ENCODE results near the gene LRP6. TPM values are rescaled to one million over a fixed set of nuclear protein-coding genes. Genes with fewer than 3 reads are reported as not detected.

Gene LRP6
- total and polyA plus RNA-seq, 2 experiments from 2014 or later, result 29.1 to 73.8 TPM

DNA sequence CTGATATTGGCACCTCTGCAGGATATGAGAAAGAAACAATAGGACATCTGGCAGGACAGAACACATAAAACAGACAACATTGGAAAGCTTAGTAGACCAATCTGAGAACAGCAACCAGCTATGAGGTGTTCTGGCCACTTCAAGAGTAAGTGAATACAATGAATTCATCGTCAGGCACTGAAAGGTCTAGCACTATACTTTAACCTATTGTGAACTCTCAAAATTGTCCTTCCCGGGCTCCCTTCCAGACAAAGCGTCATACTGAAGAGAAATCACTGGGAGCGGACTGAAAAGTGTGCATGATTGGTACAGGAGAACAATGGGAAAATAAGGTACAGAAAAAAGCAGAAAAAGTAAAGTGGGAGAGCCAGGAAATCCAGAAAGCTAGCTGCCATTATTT, 75.8 kb downstream of the LRP6 start:
- H3K4me1 ChIP-seq (ENCODE audit: insufficient read depth), result no peaks in the 10 kb centered on the region
- no peak for ATAC-seq
- DNase-seq (ENCODE audit: low spot score), result no peak
- H2AFZ ChIP-seq, result no peak overlapping the region
- H3K27ac ChIP-seq (ENCODE audit: low read depth), result no peak overlapping the region
- no peaks in the 10 kb centered on the region for H3K36me3 ChIP-seq (ENCODE audit: insufficient read depth)
- H3K79me2 ChIP-seq (replicated peaks; ENCODE audit: insufficient read depth), result peaks cover 93% of the 10 kb centered on the region
- TF ChIP-seq, protein P1, sequence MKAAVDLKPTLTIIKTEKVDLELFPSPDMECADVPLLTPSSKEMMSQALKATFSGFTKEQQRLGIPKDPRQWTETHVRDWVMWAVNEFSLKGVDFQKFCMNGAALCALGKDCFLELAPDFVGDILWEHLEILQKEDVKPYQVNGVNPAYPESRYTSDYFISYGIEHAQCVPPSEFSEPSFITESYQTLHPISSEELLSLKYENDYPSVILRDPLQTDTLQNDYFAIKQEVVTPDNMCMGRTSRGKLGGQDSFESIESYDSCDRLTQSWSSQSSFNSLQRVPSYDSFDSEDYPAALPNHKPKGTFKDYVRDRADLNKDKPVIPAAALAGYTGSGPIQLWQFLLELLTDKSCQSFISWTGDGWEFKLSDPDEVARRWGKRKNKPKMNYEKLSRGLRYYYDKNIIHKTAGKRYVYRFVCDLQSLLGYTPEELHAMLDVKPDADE (IDR thresholded peaks at IDR 0.05), result no peak
- TF ChIP-seq ZNF114 (CRISPR knock-in tag; IDR thresholded peaks at IDR 0.05) (no peak), ZNF331 (CRISPR knock-in tag; IDR thresholded peaks at IDR 0.05; ENCODE audit: low read depth) (no peak), POLR2AphosphoS5 (IDR thresholded peaks at IDR 0.05; ENCODE audit: low read depth) (no peak), EZH2 (IDR thresholded peaks at IDR 0.05; ENCODE audit: low read depth, unreplicated experiment) (no peak), CREB1 (CRISPR knock-in tag; IDR thresholded peaks at IDR 0.05; ENCODE audit: low read depth) (no peak), EZH2phosphoT487 (IDR thresholded peaks at IDR 0.05; ENCODE audit: unreplicated experiment) (no peak), NANOG (IDR thresholded peaks at IDR 0.05; ENCODE audit: borderline replicate concordance) (no peak), JUNB (IDR thresholded peaks at IDR 0.05; ENCODE audit: unreplicated experiment) (no peak), STAT1 (IDR thresholded peaks at IDR 0.05; ENCODE audit: unreplicated experiment) (no peak), CTCF (conservative IDR thresholded peaks at IDR 0.05; ENCODE audit: low read depth in 2 of 2) (no peak)
- TF ChIP-seq, protein P2, sequence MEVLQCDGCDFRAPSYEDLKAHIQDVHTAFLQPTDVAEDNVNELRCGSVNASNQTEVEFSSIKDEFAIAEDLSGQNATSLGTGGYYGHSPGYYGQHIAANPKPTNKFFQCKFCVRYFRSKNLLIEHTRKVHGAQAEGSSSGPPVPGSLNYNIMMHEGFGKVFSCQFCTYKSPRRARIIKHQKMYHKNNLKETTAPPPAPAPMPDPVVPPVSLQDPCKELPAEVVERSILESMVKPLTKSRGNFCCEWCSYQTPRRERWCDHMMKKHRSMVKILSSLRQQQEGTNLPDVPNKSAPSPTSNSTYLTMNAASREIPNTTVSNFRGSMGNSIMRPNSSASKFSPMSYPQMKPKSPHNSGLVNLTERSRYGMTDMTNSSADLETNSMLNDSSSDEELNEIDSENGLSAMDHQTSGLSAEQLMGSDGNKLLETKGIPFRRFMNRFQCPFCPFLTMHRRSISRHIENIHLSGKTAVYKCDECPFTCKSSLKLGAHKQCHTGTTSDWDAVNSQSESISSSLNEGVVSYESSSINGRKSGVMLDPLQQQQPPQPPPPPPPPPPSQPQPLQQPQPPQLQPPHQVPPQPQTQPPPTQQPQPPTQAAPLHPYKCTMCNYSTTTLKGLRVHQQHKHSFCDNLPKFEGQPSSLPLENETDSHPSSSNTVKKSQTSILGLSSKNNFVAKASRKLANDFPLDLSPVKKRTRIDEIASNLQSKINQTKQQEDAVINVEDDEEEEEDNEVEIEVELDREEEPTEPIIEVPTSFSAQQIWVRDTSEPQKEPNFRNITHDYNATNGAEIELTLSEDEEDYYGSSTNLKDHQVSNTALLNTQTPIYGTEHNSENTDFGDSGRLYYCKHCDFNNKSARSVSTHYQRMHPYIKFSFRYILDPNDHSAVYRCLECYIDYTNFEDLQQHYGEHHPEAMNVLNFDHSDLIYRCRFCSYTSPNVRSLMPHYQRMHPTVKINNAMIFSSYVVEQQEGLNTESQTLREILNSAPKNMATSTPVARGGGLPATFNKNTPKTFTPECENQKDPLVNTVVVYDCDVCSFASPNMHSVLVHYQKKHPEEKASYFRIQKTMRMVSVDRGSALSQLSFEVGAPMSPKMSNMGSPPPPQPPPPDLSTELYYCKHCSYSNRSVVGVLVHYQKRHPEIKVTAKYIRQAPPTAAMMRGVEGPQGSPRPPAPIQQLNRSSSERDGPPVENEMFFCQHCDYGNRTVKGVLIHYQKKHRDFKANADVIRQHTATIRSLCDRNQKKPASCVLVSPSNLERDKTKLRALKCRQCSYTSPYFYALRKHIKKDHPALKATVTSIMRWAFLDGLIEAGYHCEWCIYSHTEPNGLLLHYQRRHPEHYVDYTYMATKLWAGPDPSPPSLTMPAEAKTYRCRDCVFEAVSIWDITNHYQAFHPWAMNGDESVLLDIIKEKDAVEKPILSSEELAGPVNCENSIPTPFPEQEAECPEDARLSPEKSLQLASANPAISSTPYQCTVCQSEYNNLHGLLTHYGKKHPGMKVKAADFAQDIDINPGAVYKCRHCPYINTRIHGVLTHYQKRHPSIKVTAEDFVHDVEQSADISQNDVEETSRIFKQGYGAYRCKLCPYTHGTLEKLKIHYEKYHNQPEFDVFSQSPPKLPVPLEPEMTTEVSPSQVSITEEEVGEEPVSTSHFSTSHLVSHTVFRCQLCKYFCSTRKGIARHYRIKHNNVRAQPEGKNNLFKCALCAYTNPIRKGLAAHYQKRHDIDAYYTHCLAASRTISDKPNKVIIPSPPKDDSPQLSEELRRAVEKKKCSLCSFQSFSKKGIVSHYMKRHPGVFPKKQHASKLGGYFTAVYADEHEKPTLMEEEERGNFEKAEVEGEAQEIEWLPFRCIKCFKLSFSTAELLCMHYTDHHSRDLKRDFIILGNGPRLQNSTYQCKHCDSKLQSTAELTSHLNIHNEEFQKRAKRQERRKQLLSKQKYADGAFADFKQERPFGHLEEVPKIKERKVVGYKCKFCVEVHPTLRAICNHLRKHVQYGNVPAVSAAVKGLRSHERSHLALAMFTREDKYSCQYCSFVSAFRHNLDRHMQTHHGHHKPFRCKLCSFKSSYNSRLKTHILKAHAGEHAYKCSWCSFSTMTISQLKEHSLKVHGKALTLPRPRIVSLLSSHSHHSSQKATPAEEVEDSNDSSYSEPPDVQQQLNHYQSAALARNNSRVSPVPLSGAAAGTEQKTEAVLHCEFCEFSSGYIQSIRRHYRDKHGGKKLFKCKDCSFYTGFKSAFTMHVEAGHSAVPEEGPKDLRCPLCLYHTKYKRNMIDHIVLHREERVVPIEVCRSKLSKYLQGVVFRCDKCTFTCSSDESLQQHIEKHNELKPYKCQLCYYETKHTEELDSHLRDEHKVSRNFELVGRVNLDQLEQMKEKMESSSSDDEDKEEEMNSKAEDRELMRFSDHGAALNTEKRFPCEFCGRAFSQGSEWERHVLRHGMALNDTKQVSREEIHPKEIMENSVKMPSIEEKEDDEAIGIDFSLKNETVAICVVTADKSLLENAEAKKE (CRISPR knock-in tag; IDR thresholded peaks at IDR 0.05), result no peak
- TF ChIP-seq, protein P3, sequence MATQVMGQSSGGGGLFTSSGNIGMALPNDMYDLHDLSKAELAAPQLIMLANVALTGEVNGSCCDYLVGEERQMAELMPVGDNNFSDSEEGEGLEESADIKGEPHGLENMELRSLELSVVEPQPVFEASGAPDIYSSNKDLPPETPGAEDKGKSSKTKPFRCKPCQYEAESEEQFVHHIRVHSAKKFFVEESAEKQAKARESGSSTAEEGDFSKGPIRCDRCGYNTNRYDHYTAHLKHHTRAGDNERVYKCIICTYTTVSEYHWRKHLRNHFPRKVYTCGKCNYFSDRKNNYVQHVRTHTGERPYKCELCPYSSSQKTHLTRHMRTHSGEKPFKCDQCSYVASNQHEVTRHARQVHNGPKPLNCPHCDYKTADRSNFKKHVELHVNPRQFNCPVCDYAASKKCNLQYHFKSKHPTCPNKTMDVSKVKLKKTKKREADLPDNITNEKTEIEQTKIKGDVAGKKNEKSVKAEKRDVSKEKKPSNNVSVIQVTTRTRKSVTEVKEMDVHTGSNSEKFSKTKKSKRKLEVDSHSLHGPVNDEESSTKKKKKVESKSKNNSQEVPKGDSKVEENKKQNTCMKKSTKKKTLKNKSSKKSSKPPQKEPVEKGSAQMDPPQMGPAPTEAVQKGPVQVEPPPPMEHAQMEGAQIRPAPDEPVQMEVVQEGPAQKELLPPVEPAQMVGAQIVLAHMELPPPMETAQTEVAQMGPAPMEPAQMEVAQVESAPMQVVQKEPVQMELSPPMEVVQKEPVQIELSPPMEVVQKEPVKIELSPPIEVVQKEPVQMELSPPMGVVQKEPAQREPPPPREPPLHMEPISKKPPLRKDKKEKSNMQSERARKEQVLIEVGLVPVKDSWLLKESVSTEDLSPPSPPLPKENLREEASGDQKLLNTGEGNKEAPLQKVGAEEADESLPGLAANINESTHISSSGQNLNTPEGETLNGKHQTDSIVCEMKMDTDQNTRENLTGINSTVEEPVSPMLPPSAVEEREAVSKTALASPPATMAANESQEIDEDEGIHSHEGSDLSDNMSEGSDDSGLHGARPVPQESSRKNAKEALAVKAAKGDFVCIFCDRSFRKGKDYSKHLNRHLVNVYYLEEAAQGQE (IDR thresholded peaks at IDR 0.05; ENCODE audit: unreplicated experiment), result no peak
- Mint-ChIP-seq H3K27me3 (ENCODE audit: insufficient read depth, low read depth, poor library complexity) (peaks cover 2% of the 10 kb centered on the region), H3K4me3 (no peak overlapping the region), H3K9me3 (no peaks in the 10 kb centered on the region), H3K27ac (no peak overlapping the region), H3K4me1 (peaks cover 5% of the 10 kb centered on the region; the same call in 2 of the 3 replicates), H3K36me3 (ENCODE audit: low read depth) (no peaks in the 10 kb centered on the region)
- peaks cover 9% of the 10 kb centered on the region; the same call in 1 of the 2 replicates for H4K20me1 ChIP-seq (replicated peaks; ENCODE audit: insufficient read depth)
- no peak overlapping the region for H3K4me3 ChIP-seq
- H3K9me2 ChIP-seq (ENCODE audit: insufficient read depth), result no peaks in the 10 kb centered on the region
- no peaks in the 10 kb centered on the region for H3F3A ChIP-seq (replicated peaks; ENCODE audit: low read depth)
- H3K27me3 ChIP-seq (ENCODE audit: insufficient read depth), result no peaks in the 10 kb centered on the region
- H3K4me2 ChIP-seq, result no peak overlapping the region
